ENCODE measurements around the gene GET4.

GRCh38 chr7:899806-900205 lies 23.5 kb downstream of the GET4 start:
- TF ChIP-seq REST (IDR thresholded peaks at IDR 0.05; ENCODE audit: low read depth) = no peak
- TF ChIP-seq MAX (IDR thresholded peaks at IDR 0.05) = no peak
- TF ChIP-seq CTCF (IDR thresholded peaks at IDR 0.05 in 2 of 3, conservative IDR thresholded peaks at IDR 0.05 in 1 of 3; ENCODE audit: borderline replicate concordance in 1 of 3, insufficient read depth in 1 of 3, low read depth in 2 of 3, low read length in 2 of 3) = no peak
- no peak for TF ChIP-seq EGR1 (IDR thresholded peaks at IDR 0.05; ENCODE audit: low read depth)
- no peak for TF ChIP-seq YY1 (IDR thresholded peaks at IDR 0.05; ENCODE audit: extremely low read depth, insufficient replicate concordance, low read depth, low read length)
- no peak for TF ChIP-seq ZFX (IDR thresholded peaks at IDR 0.05)
- no peak for TF ChIP-seq TCF7L2 (IDR thresholded peaks at IDR 0.05; ENCODE audit: borderline replicate concordance, extremely low read depth, insufficient read depth, insufficient read length)
- no peak for TF ChIP-seq EZH2 (IDR thresholded peaks at IDR 0.05)
- TF ChIP-seq POLR2A (IDR thresholded peaks at IDR 0.05; ENCODE audit: borderline replicate concordance, extremely low read depth, insufficient read depth, insufficient read length) = no peak
- TF ChIP-seq EZH2phosphoT487 (IDR thresholded peaks at IDR 0.05; ENCODE audit: borderline replicate concordance) = no peak
